Kasumi-1 (cell line): Measurements from ENCODE around the gene PRKG1.
"Not testable (repeated sequence)": the region's sequence is repeated elsewhere in the genome, so short reads cannot be mapped to it uniquely, and the experiment has no call there.

Source experiments
- DNase-seq, 2 experiments: peaks; one replicate each; lab custom pipeline; 2025; lab: John Stamatoyannopoulos, UW

The PRKG1 gene

DNA sequence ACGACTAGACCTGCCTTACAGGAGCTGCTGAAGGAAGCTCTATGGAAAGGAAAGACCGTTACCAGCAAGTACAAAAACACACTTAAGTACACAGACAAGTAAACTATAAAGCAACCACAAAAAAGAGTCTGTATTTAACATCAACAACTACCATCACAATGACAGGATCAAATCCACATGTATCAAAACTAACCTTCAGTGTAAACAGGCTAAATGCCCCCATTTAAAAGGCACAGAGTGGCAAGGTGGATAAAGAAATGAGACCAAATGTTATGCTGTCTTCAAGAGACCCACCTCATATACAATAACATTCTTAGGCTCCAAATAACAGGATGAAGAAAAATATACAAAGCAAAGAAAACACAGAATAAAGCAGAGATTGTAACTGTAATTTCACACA is 932.8 kb downstream of the PRKG1 start:
- DNase-seq, result no peak

DNA sequence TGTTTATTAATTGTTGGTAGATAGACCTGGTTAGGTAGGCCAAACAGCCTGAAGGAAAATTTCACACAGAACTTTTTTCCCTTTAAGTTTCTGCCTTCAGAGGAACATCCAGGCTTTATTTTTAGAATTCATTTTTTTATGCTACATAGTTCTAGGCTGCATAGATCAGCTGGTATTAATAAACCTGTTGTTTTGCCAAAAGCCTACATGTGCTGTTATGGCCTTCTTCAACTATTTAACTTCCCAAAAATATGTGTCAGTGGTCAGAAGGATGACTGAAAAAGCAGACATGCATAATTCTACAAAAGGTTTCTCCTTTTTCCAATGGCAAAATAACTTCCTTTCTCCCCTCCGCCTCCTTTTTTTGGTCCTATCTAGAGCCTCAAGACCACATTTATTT is 936.8 kb downstream of the PRKG1 start:
- no peak for DNase-seq

DNA sequence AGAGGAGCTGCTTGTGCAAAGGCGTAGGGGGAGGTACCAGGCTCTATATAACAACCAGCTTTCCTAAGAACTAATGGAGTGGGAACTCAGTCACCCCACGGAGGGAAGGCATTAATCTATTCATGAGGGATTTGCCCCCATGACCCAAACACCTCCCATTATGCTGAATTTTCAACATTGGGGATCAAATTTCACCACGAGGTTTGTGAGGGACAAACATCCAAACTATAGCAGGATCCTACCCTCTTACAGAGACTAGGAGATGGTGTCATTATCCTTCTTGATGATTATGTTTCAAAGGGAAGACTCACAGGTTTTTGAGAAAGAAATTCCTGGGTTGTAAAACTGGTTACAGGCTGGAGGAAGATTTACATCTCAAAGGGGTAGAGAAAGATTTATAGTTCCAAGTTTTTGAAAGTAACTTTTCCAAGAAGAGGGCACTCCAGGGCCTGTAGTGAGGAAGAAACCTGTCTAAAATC is 944.8 kb downstream of the PRKG1 start:
- no peak for DNase-seq

DNA sequence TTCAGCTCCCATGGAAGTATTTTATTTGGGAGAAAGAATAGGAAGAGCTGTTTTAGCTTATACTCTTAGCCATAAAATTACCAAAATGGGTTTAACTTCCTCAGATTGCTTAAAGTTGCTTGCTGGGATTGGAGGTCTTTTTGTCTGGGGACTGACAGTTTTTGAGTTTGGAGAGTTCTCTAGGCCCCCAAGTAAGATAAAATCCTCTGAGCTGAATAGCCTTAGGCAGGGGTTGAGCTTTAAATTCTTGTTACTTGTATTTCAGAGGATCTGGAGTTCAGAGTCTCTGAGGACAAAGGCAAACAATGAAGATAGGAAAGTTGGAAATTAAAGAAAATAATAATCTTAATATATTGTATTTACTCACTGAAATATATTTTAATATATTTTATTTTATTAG is 945.4 kb downstream of the PRKG1 start:
- no peak for DNase-seq

DNA sequence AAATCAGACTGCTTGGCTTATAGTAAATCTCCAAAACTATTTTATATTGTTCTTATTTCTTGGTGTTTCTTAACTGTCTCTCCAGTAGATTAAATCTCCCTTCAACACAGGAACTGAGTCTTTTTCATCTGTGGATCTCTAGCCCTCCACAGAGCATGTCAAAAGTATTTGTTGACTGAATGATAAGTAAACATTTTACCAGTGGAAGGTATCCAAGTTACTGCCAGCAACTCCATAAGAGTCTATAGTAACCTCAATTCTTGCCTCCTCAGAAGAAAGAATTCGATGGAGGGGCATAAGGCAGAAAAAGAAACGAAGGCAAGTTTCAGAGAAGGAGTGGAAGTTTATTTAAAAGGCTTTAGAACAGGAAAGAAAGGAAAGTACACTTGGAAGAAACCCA is 945.9 kb downstream of the PRKG1 start:
- no peak for DNase-seq

DNA sequence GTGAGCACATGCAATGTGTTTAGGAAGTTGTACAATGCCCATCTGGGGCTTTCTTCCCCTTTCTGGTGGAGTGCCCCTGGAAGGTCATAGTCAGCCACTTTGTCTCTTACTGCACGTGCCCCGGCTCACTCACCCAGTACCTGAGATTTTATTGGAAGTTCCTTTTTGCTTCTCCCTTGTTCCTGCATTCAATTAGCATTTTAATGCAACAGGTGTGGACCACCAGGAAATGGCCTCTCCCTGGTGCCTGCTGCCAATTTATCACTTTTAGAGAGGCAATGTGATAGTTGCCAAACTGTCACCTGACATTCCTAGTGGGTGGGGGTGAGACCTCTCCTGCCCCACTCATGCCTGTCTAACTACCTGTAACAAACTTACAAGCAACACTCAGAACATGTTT is 946.4 kb downstream of the PRKG1 start:
- no peak for DNase-seq

DNA sequence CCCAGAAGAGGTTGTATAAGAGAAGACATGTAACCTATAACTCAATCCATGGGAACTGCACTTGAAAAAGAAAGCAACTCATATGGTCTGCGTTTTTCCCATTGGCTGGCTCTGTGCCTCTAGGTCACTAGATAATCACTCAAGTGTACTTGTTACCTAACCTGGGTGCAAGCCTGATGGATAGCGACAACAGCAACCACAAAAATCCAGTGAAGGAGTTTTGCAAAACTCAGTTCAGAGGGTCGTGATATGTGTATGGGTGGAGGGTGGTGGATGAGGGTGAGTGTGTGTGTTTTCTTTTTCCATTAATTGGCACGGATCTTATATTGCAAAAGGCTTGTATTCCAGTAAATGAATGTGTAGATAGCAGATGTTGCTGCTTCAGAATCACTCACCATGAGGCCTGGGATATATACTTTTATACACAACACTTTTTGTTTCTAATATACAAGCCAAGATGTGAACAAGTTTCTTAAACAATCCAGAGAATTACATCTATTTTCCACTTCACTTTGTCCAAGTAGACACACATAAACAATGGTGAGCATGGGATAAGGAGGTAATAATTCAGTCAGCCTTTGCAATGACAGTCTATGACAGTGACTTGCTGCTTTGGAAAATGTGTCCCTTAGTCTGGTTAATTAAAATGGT is 952.9 kb downstream of the PRKG1 start:
- no peak for DNase-seq

DNA sequence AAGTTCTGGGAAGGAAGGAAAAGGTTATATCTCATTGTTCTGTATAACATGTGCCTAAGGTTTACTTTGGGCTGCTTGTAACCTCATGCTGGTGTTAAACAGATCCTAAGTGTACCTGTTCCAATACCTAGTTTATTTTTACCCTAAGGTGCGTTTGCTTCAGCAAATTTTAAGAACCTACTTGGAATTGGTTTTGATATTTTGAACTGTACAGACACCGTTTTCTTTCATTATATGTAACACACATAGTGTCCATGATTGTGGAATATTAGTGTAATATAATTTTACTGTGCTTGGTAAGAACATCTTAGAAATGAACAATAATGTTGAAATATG is 954.2 kb downstream of the PRKG1 start:
- no peak for DNase-seq

DNA sequence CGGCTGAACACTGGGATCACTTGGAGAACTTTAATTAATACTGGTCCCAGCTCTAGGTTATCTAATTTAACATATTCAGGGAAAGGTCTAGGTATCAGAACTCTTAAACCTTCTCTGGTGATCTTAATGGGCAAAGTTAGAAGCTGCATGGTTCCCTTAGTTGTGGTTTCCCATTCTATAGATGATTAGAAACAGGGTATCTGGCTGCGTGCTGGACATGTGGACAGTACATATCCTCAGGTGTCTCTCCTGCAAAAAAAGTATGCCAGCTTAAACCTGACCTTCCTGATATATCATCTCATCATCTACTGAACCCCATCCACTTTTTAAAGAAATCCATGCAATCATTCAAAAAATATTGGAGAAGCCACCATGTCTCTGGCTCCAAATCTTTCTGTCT is 955.3 kb downstream of the PRKG1 start:
- DNase-seq, result no peak

DNA sequence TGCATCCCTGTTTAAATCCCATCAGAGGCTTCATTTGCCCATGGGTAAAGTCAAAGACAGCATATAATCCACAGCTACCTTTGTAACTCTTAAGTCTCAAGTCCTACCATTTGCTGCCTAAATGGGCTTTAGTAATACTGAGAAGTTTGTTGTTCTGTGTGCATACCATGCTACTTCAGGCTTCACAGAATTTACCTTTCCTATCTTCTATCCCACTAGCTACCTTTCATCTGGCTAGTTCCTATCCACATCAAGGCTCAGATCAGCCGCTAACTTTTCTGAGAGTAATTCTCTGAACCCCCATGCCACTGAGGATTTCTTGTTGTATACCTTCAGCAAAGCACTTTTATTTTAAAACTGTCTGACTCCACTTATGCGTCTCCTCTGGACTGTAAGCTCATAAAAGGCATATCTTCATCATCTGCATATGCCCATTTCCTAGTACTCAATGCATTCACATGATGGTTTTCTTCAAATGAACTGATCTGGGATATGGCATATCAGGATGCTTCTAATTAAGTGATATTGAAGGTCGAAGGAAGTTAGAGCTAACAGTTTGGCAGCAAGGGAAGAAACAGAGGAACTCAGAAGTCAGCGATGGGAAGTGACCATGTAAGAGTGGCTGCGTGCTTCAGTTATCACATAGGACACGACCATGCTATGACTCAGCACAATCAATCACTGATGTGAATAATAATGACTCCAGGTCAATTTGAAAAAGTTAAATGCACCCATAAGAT is 955.9 kb downstream of the PRKG1 start:
- no peak for DNase-seq

DNA sequence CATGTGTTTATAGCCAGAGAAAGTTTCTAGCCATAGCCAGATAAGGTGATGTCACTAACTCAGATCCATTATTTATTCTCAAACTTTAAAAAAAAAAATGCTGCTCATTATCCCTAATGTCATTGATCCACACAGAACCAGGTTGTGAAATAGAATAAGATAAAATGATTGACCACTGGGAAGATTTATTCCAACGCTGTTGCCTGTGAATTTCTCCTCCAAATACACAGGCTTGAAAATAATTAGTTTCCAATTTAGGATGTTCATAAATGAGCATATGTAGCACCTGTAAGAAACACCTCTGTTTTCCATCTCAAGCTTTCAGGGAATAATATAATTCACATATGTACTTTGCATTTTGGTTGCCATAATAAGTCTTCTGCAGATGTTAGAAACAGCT is 956.7 kb downstream of the PRKG1 start:
- DNase-seq, result no peak

DNA sequence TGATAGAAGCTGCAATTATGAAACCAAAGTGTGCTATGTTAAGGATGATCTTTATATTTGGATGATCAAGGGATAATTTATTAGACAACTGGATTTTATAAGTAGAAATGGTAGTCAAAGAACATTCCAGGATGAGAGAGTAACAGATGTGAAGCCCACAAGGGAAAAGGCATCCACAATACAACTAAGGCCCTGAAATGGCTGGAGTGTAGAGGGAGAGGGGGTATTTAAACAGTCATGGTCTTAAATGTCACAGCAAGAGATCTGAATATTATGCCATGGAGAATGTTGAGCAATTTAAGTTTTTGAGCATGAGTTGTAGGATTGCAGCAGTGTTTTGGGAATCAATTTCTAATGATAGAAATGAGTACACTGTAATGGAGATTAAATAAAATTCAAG is 957.5 kb downstream of the PRKG1 start:
- no peak for DNase-seq

DNA sequence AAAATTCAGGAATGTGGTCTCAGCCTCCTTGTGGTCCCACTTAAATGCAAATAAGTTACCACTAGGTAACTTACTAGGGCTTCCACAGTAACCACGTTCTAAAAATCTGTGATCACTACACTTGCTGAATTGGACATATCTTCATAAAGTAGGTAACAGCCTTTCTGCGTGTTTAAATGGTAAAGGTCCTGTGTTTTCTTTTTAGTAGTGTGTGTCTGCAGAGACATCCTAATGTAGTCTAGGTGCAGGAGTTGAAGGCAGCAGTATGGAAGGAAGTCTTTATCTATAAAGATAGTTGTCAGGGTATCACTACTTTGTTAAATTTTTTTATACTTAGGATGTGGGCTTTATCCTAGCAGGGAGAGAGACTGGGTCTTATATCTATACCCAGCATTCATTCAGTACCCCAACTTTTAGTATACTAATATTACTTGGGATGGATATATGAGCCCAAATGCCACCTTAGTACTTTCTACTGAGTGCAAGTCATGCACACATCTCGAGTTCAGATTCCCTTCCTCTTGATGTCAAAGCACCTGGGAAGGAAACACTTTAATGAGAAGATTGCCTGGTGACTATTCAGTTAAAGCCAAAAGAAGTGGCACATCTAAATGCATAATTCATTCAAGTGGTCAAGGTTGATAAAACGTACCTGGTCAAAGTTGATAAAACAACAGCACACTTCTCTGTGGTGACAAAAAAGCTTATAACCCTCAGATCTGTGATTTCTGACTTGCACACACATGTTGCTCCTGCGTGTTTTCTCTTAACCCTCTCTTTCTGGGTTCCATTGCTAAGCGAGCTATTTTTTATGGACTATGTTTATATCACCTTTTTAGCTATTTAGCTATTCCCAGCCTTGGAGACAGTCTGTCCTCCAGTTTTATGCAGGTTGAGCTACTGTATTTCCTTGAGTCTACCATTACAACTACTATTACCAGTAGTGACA is 958.7 kb downstream of the PRKG1 start:
- no peak for DNase-seq

DNA sequence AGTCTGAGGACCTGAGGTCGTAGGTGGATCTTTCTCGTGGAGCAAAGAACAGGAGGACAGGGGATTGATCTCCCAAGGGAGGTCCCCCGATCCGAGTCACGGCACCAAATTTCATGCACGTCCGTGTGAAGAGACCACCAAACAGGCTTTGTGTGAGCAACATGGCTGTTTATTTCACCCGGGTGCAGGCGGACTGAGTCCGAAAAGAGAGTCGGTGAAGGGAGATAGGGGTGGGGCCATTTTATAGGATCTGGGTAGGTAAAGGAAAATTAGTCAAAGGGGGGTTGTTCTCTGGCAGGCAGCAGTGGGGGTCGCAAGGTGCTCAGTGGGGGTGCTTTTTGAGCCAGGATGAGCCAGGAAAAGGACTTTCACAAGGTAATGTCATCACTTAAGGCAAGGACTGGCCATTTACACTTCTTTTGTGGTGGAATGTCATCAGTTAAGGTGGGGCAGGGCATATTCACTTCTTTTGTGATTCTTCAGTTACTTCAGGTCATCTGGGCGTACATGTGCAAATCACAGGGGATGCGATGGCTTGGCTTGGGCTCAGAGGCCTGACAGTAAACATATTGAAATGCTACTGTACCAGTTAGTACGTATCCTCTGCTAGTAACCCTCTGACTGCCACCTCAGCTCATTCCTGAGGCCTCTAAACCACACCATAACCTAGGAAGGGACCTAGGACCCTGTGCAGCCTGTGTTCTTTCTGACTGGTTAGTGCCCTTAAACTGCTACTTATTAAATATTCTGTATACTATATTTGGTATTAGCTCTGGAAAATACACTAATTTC is 964.9 kb downstream of the PRKG1 start:
- DNase-seq, result not testable (repeated sequence)

DNA sequence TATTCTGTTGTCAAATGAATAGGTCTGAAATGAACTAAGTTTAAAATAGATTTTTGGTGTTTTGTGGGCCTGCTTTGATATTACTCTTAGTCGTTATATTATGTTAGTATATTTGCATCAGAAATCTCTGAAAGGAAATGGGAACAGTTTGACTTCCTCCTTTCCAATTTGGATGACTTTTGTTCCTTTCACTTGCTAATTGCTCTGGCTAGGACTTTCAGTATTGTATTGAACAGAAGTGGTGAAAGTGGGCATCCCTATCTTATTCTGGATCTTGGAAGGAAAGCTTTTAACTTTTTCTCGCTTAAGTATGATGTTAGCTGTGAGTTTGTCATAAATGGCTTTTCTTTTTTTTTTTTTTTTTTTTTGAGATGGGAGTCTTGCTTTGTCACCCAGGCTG is 966.2 kb downstream of the PRKG1 start:
- no peak for DNase-seq

DNA sequence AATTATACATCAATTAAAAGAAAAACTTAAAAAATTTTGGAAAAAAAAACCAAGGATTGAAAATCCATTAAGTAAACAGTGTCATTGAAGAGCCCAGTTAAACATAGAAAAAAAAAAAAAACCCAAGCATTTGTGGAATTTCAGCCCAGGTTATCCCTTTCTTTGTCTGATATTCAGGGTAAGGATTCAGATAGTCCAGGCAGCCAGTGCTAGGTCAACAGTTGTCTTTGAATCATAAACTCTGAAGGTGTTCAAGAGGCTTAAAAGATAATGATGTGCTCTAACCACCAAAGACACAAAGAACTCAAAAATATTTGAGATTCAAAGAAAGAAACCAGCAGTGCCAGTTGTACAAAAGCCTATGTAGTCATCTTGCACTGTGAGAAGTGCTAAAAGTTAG is 969.5 kb downstream of the PRKG1 start:
- DNase-seq, result no peak

DNA sequence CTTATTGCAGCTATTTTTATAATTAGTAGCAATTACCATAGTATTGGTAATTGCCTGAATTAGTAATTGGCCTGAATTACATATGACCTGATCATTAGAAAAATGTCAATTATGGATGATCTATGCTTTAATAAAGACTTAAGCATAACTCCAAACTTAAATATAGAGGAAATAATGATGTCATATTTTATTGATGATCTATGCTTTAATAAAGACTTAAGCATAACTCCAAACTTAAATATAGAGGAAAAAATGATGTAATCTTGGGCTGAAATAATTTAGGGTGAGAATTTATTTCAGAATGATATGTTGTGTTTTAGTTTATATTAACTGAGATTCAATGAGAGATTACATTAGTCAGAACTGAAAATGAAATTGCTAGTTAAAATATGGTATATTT is 973.8 kb downstream of the PRKG1 start:
- no peak for DNase-seq

DNA sequence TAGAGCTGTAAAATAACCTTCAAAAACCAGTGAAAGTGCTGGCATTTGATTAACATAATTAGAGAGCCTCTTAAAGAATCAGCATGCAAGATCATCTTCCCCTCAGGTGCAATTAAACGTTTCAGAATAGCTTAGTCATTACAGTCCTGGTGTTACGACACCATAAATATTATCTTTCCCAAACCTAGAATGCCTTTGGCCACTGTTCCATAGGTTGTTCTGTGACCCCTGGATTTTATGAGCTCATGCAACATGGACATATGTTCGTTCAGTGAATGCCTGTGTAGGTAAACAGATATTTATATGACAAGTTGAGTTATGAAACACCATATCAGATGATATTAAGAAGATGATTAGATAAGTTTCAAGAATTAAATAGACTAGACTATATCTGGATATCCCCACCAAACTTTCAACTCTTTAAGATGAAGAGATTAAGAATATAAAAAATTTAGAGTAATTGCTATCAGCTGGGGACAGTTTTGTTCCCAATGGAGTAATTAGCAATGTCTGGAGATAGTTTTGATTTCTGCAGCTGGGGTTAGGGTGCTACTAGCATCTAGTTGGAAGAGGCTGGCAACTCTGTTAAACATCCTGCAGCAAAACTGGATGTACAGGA is 976.3 kb downstream of the PRKG1 start:
- no peak for DNase-seq

DNA sequence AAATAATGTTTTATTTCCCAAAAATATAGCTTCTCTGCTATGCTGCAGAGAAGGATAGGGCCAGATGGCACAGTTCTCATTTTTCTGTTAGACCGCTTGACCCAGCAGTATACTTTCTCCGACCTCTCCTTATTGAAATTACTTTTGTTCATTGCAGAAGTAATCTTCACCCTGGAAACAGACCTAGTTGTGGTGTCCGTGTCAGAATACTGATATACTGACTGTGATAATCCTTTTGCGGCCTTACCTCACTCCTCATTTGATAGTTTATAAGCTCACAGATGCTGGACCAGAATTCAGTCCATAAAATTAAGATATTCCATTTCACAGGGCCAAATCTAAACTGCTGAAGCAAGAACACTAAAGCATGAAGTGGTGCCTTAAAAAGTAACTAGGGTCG is 979.2 kb downstream of the PRKG1 start:
- DNase-seq, result no peak

DNA sequence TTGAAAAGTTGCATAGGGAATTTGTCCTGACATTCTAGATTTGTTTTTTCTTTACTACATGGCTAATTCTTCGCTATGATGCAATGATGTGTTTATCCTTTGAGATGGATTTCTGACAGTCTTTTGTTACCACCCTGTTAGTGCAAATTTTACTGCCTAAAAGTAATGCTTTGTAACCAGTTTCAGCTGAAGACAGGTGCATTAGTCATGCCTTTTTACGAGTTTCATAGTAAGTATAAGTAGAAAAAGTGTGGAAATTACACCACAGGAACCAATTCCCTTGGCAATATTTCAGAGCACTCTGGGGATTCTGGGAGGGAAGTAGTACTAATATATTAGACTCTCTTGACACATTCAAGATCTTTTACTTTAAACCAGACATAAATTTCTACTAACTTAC is 982.0 kb downstream of the PRKG1 start:
- DNase-seq, result no peak

DNA sequence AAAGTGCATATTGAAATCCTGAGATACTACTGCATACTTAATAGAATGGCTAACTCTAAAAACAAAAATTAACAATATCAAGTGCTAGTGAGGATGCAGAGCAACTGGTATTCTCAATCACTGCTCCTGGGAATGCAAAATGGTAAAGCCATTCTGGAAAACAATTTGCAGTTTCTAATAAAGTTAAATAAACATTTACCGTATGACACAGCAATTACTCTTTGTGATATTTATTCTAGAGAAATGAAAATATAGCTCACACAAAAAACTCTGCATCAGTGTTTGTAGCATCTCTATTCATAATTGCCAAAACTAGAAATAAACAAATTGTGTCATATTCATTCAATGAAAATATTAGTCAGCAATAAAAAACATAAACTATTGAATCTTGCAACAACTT is 984.8 kb downstream of the PRKG1 start:
- no peak for DNase-seq

DNA sequence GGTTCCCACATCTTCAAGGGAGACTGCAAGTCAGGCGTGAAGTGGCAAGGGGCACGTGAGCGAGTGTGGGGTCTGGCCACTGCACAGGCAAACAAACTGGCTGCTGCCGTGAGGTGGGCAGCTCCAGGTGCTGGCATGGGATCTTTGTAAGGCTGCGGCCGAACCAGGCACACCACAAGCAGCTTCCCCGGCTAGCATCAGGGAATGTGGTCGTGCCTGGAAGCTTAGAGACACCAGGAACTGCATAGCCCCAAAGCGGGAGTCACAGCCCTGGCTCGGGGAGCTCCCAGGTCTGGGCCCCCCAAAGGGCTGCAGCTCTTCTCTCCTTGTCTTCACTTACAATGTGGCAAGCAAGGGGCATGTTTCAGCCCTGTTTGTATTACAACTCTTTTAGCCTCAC is 988.9 kb downstream of the PRKG1 start:
- DNase-seq, result no peak
